NCI-H69 (cell line): Measurements from ENCODE around the gene RPS6KL1.

Experiments used
- DNase-seq: peaks from one replicate; lab custom pipeline; 2025; lab: John Stamatoyannopoulos, UW

The RPS6KL1 gene

DNA sequence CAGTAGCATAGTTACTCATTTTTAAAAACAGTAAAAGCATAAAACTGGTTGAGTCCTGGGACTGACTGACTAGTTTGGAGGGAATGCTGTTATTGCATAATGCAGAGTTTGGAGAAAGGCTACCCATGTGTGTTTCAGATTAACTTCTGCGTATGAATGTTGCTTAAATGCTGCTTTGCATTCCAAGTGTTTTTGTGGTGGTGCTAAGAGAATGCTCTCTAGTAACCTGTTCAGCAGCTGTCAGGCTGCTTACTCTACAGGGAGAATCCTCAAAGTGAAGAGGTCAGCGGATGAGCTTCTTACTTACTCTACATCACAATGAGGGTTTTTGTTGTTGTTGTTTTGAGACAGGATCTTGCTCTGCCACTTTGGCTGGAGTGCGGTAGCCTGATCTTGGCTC lies 37.1 kb downstream of the RPS6KL1 start:
- no peak for DNase-seq

DNA sequence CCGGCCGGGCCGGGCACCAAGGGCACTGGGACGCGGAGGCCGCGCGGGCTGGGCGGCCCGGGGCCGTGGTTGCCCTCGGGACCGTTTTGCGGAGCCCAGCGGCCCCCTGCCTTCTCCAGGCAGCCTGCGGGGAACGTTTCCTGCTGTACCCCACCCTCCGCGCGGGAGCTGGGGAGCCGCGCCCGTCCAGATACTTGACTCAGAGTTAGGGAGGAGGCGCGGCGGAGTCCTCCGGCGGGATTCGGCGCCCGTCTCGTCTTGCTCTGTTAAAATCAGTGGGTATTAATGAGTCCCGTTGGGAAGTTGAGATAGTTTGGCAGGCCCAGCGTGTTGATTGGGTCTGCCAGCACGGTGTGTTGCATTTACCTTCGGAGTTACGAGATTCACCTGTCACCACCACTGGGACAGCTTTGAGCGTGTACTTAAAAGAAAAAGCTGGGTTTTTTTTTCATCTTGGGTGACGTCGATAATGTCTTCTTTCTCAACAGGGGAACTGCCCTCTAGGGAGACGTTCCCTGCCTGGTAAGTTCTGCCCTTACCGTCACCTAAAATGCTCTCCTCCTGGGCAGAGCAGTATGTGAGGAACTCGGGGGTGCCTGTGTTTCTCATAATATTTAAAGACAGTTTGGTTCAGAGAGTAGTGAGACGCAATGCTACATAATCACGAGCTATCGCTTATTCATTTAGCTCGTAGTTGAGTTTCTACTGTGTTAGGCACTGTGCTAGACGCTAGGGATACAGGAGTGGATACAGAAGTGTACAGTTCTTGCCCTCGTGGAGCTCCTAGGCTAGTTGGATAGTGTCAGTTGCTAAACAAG lies 40.7 kb downstream of the RPS6KL1 start:
- DNase-seq: peak; percentile 67

DNA sequence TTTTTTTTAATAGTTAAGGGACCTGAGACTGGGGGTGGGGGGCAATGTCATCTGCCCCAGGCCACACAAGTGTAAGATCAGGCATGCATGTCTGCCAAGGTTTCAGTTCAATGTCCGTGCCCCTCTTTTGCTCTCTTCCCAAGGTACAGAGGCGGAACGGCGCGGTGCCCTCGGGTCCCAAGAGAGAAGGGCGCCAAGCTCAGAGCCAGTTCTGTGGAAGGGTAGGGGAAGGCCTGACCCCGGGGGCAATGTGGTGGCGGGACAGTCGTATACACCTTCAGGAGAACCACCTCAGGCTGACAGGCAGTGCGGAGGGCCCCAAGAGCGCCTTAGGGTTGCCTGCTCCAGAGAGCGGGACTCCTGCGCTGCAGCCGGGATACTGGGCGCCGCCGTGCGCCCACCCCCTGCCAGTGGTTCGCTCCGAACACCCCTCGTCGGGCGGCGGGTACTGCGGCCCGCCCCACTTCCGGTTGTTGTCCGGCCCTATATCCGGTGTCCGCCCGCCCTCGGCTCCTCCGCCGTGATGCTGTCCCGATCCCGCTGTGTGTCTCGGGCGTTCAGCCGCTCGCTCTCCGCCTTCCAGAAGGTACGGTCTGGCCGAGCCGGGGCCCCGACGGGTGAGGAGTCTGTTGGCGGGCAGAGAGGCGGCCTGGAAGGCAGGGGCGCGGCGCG lies 41.5 kb downstream of the RPS6KL1 start, which contains the start of gene DLST:
DLST (plus strand) TSS at position 486 of the 672 bp plus-strand sequence; CDS start at position 524, 38 bp downstream.
- peak; percentile 94 for DNase-seq

DNA sequence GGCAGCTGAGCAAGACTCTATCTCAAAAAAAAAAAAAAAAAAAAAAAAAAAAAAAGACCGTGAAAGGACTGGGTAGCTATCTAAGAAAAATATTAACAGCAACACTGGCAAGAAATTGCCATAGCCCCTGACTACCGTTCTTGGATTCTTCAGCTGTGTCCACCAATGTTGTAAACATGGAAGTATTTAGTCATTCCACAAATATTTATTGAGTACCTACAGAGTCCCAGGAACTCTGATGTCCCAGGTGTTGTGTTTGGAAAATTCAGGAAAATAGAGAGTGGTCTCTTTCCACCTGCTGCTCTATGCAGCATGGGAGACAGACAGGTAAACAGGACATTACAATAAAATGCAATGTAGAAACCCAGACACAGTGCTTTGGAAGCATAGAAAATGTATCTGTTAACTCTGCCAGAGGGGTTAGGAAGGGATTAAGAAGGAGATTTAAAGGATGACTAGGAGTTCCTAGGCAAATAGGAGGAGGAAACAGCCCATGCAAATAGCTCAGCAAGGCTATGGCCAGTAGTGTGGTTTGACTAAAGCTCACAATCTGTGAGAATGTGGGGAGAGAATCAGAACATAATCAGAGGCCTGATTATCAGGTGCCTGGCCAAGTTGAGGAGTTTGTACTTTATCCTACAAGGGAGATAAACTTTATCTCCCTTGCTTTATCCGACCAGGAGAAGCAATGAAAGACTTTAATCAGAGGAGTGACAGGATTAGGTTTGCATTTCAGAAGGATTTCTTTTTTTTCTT lies 43.5 kb downstream of the RPS6KL1 start:
- no peak for DNase-seq

DNA sequence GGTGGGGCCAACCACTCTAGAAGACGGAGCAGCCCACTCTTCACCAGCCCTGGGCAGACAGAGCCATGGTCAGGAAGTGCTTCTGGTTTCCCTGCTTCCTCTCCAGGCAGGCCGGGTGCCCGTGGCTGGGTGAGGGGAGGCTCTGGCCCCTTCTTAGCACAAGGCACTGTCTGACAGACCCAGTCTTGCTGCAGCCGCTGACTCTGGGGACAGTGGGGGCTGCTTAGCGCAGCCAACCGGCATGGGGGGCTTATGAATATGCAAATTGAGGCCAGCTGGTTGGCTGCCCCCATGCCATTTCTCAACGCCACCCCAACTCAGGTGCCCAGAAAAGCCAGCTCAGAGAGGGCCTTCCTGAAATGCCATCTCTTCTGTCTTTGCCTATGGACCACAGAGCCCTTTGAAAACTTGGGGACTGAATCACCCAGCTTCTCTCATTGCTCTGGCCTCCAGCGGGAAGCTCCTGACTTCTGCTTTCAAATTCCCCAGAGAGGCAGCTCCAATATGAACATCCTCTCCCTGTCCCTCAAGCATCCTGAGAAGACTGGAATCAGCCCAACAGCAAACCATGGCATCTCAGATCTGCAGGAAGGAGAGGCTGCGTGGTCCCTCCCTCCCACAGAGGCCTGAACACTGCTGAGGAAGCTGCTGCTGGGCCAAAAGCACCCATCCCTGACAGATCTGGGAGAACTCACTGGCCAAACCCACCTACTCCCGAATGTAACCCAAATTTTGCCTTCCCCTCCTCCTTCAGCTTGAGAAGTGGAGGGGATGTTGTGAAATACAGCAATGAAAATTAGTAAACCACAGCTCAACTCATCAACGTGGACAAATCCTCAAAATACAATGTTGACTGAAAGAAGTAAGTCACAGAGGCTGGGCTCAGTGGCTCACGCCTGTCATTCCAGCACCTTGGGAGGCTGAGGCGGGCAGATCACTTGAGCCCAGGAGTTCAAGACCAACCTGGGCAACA lies 46.8 kb downstream of the RPS6KL1 start, which contains the start of gene PROX2:
PROX2 (minus strand) TSS at position 205 of the 973 bp plus-strand sequence. CDS start 12,311 bp downstream, outside the sequence.
- no peak for DNase-seq

DNA sequence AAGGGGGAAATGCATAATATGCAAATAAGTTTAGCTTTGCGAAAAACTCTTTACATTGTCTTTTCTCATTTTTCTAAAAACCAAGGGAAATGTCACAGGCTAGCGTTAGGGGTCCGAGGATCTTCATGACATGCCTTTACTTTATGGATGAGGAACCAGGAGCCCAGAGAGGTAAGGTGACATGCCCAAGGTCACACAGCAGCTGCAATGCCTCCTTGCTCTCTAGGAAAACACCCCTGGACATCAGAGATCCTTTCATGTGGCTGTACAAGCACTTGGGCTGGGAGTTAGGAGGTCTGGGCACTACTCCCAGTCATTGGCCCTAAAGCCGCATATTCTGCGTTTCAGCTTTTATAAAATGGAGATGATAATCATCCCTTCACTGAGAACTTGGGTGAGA lies 47.9 kb downstream of the RPS6KL1 start:
- no peak for DNase-seq

DNA sequence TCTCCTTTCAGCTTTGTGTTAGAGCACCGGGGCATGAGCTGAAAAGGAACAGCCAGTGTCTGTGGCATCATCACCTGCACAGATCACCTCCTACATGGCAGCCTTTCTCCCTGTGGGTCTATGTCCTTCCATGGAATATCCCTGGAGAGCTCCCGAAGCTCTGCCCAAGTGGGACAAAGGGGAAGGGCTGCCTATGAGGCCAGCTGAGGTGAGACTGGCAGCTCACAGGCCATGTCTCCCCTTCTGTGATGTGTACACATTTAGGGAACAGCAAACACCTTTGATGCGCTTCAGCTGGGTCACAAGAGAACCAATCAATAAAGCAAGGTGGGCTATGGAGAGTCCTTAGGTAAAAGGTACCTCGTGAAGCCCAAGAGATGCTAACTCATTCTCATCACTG lies 51.2 kb downstream of the RPS6KL1 start:
- DNase-seq: no peak

DNA sequence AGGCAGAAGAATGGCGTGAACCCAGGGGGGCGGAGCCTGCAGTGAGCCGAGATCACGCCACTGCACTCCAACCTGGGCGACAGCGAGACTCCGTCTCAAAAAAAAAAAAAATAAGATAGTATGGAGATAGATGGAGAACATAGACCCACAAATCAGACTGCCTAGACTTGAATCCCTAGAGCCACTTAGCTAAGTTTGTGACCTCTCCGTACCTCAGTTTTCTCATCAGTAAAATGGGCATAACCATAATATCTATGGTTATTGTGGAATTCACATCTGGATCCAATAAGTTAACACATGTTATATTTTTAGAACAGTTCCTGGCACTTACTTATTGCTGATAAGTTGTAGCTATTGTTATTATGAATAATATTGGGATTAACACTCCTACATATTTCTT lies 54.3 kb downstream of the RPS6KL1 start:
- DNase-seq: no peak

DNA sequence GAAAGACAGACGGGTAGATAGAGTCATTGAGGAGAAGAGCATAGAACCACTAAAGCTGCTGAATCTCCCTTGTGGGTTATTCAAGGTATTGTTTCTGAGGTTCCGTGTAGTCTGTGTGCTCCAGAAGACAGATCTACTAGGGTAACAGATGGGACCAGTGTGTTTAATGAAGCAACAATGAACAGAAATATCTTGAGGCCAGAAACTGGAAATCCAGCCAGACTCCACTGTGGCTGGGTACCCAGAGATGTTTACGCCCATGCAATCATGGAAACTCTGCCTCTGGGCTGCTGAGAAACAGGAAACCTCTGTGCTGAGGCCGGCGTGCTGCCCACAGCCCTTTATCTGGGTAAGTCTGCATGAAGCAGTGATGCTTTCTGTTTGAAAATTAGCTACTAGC lies 55.4 kb downstream of the RPS6KL1 start:
- peak; percentile 34 for DNase-seq

DNA sequence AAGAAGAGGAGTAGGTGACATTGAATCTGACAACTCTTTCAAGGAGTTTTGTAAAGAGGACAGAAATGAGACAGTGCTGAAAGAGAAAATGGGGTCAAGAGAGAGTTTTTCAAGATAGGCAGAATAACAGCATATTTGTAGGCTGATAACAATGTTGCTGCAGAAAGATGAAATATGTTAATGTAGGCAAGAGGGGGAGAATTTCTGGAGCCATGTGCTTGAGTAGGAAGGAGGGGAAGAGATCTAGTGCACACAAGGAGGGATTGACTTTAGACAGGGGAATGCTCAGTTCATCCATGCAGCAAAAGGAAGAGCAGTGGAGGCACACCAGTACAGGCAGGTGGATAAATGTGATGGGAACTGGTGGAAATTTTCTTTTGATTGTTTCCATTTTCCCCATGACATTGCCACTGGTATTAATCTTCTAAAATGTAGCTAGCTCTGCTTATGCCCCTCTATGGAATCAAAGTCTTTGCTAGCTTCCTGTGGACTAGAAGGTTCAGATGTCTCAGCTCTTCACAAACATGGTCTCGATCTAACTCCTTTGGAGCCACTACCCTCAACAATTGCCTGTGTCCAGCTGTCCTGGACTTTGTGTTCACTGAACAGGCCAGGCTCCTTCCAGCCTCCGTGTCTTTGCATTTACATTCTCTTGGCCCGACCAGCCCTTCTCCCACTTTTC lies 56.2 kb downstream of the RPS6KL1 start:
- no peak for DNase-seq

DNA sequence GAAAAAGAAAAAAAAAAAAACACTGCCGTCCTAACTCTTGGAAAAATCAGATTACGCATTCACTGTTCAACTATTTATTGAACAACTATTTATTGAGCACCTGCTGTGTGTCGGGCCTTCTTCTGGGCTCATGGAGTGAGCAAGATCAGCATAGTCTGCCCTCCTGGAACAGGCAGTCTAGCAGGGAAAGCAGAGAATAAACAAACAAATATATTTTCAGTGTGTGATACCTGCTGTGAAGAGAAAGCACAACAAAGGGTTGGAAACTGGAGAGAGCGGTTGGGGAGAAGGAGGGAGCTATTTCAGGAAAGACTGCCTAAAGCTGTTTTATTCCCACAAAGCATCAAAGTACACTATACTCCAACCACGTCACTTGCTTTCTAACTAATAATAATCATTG lies 57.9 kb downstream of the RPS6KL1 start:
- no peak for DNase-seq

DNA sequence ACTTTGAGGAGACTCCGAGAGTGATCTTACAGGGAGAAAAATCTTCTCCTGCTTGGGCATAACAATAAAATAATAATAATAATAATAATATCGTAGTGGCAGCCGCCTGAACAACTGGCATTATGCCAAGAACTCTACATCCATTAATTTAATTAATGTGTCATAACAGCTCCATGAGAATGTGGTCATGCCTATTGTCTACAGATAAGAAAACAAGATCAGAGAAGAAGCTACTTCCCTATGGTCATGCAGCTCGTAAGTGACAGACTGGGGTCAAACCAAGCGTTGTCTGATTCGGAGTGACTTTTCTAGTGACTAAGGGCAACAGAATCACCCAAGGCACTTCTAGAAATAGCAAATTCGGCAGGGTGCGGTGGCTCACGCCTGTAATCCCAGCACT lies 58.9 kb downstream of the RPS6KL1 start:
- DNase-seq: no peak

DNA sequence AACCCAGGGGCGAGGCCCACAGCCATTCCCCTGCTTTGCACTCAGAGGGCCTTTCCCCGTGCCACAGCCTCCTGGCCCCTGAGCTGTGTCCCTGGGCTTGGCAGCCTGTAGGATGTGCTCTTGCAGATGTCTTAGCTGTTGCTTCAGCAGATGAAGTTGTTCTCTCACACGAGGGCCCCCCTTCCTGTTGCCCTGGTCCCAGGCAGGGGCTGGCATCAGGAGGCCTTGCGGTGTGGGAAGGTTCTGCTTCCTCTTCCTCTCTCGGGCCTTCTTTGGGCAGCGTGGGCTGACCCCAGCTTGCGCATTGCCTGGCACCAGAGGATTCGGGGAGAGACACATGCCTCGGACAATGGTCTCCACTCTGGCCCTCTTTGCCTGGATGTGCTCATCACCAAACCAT lies 59.8 kb downstream of the RPS6KL1 start:
- DNase-seq: no peak

DNA sequence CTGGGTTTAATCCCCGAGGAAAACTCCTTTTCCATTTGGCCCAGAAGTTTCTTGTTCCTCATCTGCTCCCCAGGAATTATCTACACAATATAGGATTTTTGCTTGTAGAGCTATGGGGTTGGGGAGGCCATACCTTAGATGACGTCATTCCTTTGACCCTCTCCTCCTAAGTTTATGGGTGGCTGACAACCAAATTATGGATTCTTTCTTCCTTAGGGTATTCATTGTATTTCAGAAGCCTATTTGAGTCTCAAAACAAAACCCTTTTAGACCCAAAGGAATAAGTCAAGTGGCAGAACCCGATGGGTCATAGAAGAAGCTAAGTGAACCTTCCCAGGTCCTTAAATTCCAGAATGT lies 61.3 kb downstream of the RPS6KL1 start:
- DNase-seq: no peak

DNA sequence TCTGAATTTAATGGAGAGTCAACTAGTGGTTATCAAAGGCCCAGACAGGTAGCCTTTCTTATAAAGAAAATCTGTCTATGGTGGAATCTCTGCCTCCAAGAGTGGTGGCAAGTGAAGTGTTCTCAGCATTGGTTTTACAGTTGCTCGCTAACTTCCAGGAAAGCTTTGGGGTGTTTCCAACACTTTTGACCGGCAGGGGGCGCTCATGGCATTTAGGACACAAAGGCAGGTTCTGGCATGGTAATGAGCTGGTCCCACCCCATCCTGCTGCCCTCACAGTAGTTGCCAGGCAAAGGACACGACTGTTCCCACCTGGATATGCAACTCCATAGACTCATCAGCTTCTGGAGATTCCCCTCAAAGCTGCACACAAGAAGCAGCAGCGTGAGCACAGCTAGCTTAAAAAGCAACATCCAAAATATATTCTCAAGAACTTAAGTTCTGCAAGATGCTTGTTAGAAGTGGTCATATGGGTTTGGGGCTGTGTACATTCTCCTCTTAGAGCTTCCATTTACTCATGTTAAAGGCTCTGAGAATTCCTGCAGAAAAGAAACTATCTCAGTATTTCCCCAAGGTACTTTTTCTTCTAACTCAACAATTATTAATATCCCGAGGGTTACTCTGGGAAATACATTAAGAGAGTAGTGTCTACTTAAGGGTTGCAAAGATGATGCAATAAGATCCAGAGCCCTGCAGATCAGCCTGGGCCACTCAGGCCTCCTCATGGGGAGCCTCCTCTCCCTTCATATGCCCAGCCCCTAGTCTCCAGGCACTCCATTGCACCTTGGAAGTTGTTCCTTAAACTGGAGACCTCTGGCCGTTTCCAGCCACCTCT lies 61.9 kb downstream of the RPS6KL1 start:
- peak; percentile 90 for DNase-seq

DNA sequence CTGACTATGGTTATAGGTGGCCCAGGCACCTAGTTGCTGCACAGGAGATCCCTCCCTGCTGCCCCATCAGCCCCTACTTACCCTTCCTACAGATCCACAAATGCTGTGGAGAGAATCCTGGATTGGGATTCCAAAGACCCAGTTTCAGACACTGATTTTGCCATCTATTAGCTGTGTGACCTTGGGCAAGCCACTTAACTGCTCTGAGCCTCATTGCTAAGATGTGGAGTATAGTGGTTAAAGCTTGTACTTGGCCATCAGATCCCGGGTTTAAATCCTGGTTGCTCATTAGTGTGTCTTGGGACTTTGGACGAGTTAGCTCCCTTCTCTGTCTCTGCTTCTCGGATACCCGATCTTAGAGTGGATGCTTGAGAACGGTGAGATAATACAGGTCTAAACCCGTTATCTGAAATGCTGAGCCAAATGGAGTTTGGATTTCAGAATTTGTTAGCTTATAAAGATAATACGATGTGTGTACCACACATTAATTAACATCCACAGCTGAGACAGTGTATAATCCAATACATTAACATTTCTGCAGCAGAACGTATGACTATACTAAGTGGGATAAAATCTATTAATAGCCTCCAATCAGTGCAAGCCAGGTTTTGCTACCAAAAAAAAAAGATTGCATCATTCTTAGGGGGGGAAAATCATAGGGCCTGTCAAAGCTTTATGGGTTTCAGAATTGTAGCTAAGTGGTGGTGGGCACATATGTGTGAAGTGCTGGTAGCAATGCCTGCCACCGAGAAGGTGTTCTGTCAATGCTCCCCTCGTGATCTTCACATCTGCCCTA lies 63.1 kb downstream of the RPS6KL1 start:
- no peak for DNase-seq

DNA sequence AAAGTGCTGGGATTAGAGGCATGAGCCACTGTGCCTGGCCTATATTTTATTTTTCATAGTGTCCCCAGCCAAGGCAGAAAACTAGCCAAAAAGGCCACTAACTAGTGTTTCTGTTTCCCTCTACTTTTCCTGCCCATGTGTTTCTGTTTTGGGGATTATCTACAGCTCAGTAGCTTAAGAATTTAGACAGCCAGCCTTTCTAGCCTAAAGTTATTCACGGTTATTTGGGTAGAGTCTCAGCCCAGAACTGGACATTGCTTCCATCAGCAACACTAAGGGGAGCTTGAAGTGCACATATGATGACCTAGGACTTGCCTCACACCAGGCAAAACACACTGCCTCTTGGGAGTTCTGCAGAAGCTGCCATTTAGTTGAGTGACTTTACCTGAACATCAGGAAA lies 65.0 kb downstream of the RPS6KL1 start:
- DNase-seq: no peak

DNA sequence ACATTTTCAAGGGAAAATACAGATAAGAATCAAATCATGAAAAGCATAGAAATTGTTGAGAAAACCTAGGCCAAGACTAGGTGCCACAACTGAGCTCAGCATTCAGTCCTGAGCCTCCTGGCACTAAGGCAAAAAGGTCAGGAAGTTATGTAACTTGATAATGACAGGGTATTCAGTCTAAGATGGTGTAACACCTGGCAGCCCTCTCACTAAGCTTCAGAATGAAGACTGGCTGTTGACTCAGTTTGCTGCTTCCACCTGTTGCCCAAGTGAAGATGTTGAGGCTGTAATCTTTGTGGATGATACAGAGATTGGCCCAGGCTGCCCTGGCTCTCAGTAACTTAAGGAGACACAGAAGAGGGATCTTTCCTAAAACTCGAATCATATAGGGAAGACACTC lies 66.7 kb downstream of the RPS6KL1 start:
- peak; percentile 52 for DNase-seq

DNA sequence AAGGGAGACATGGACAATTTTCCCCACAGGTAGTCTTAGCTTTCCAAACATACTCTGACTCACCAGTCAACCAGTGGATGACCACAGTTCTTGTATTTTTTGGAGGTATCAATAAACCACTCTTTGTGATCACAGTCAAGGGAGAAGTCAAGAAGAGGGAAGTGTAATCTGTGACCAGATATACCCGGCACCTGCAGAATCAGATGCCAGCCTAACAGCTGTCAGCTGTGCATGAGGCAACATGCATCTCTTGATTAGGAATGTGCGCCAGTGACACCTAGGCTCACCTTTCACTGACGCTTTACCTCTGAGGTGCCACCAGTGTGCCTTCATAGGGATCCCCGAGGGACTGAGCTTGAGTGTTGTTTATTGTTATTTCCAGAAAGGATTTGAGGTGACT lies 67.1 kb downstream of the RPS6KL1 start:
- DNase-seq: no peak
